K562 (cell line): ENCODE data around the gene RBKS.

Experiments
- CREB1 ChIP-seq, 2 experiments: sonication (generic) in 1 of 2; formaldehyde crosslinking in 1 of 2; IDR thresholded peaks; 2 replicates each; pipeline versions ENCODE4 v1.6.1 to v1.8.0; 2012 to 2022; ENCODE audit warnings: inconsistent platforms in 1 of 2, mild to moderate bottlenecking in 1 of 2, missing genetic modification reagents in 1 of 2, moderate library complexity in 1 of 2
- CTCF ChIP-seq, 3 experiments: IDR thresholded peaks in 2 of 3; conservative IDR thresholded peaks in 1 of 3; 2 replicates each; pipeline ENCODE4 v1.5.1; 2011 to 2012; ENCODE audit warnings: low read length in 3 of 3, mild to moderate bottlenecking in 3 of 3, control low read depth in 2 of 3, improper control_type of control experiment in 1 of 3, inconsistent platforms in 1 of 3, low read depth in 1 of 3, mixed read lengths in 1 of 3, moderate library complexity in 1 of 3; ENCODE audit not compliant: insufficient read depth in 2 of 3

DNA sequence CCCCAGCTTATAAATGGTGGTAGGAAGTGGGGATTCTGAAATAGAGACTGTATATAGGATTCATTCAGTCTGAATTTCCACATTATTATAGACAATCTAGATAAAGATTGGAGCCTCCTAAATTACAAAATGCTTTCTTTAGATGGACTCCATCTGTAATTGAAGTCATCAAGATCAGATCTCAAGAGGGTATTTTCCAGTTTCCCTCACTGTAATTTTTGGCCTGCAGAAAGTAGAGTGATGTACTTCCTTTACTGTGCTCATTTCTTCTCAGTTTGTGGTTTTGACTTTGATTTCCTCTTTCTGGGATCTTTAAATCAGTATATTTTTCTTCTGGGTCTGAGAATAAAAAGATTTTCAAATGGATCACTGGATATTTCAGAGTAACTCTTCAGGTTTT lies 7.5 kb upstream of the RBKS start:
- TF ChIP-seq CREB1 (IDR thresholded peaks at IDR 0.05) (no peak), CREB1 (CRISPR knock-in tag; IDR thresholded peaks at IDR 0.05) (no peak), CTCF (IDR thresholded peaks at IDR 0.05 in 2 of 3, conservative IDR thresholded peaks at IDR 0.05 in 1 of 3; ENCODE audit: insufficient read depth in 2 of 3, low read depth in 1 of 3, low read length in 3 of 3) (no peak)
